HCT116 (cell line): ENCODE measurements around the gene HCN4. TPM values are rescaled to one million over a fixed set of nuclear protein-coding genes. Genes with fewer than 3 reads are reported as not detected.

ENCODE experiments used
- ATAC-seq: fragments of 200-7000 bp; cut with Tn5 transposase; 2 replicates; pipeline ENCODE4 v1.9.1; 2020; ENCODE audit warnings: mild to moderate bottlenecking, moderate library complexity
- BruUV-seq: library from RNA; stranded (reverse); fragments of 400-500 nt; replicated peaks from 2 replicates; lab custom pipeline; 2021; lab: Mats Ljungman, UMichigan
- CTCF ChIA-PET: fragments of 300-600 bp; sonication (Branson Sonifier 250); formaldehyde crosslinking; loops from one replicate; lab custom pipeline; 2021; ENCODE audit warnings: antibody characterized with exemption; lab: Charles Lee
- POLR2A ChIA-PET: fragments of 300-600, 350-600 bp; sonication (Branson Sonifier 250); formaldehyde crosslinking; loops from one replicate; lab custom pipeline; 2021; ENCODE audit warnings: antibody characterized with exemption; lab: Charles Lee
- RAD21 ChIA-PET, 2 experiments: fragments of 300-600 bp; sonication (Branson Sonifier 250); formaldehyde crosslinking; loops; one replicate each; lab custom pipeline; 2023; ENCODE audit warnings: low total read pairs in 2 of 2; ENCODE audit not compliant: uncharacterized antibody in 2 of 2, unreplicated experiment in 2 of 2, low non-redundant PET in 1 of 2; lab: Charles Lee
- DNase-seq: peaks from one replicate; pipeline ENCODE4 v3.0.0-alpha.2; 2010; ENCODE audit warnings: low read depth, low spot score
- H2AFZ ChIP-seq: fragments of 200-600 bp; shearing (Covaris generic), sonication (generic); 2 replicates; pipeline ENCODE4 v1.6.1; 2017; ENCODE audit warnings: low read depth, mixed run types, mixed read lengths, antibody characterized with exemption, low read length; ENCODE audit not compliant: poor library complexity, severe bottlenecking
- H3K27ac ChIP-seq: 2 replicates; pipeline ENCODE4 v1.5.1; 2012; ENCODE audit warnings: low read depth, low read length
- H3K27me3 ChIP-seq: fragments of 200-600 bp; sonication (generic); 2 replicates; pipeline ENCODE4 v1.6.1; 2016; ENCODE audit warnings: mixed run types, low read length, mixed read lengths; ENCODE audit not compliant: insufficient read depth
- H3K36me3 ChIP-seq, 2 experiments: fragments of 200-500 bp in 1 of 2; fragments of 200-600 bp in 1 of 2; sonication (Bioruptor generic) in 1 of 2; sonication (generic) in 1 of 2; 2 replicates each; pipeline versions ENCODE4 v1.5.1 to v1.6.1; 2014 to 2016; ENCODE audit warnings: low read length in 2 of 2, inconsistent platforms in 1 of 2, mixed read lengths in 1 of 2, mixed run types in 1 of 2; ENCODE audit not compliant: insufficient read depth in 2 of 2, control insufficient read depth in 1 of 2
- H3K4me1 ChIP-seq, 2 experiments: fragments of 200-600 bp in 1 of 2; sonication (generic) in 1 of 2; 2 replicates each; pipeline versions ENCODE4 v1.5.1 to v1.6.1; 2012 to 2017; ENCODE audit warnings: low read length in 2 of 2, inconsistent platforms in 1 of 2, mild to moderate bottlenecking in 1 of 2, mixed read lengths in 1 of 2, mixed run types in 1 of 2, moderate library complexity in 1 of 2; ENCODE audit not compliant: insufficient read depth in 2 of 2, control insufficient read depth in 1 of 2
- H3K4me2 ChIP-seq: fragments of 200-600 bp; sonication (generic); 2 replicates; pipeline ENCODE4 v1.6.1; 2017; ENCODE audit warnings: mixed run types, low read length, mixed read lengths
- H3K4me3 ChIP-seq, 2 experiments: fragments of 200-600 bp in 1 of 2; sonication (generic) in 1 of 2; replicated peaks in 1 of 2; 2 replicates each; pipeline ENCODE4 v1.5.1; 2011 to 2016; ENCODE audit warnings: low read length in 2 of 2, control low read depth in 1 of 2, low read depth in 1 of 2, mild to moderate bottlenecking in 1 of 2, mixed read lengths in 1 of 2, mixed run types in 1 of 2
- H3K79me2 ChIP-seq: fragments of 200-600 bp; sonication (generic); 2 replicates; pipeline ENCODE4 v1.6.1; 2017; ENCODE audit warnings: mild to moderate bottlenecking, mixed run types, low read length, moderate library complexity, mixed read lengths; ENCODE audit not compliant: insufficient read depth
- H3K9ac ChIP-seq: fragments of 200-600 bp; sonication (generic); 2 replicates; pipeline ENCODE4 v1.6.1; 2016; ENCODE audit warnings: low read length, mixed read lengths
- H3K9me2 ChIP-seq: fragments of 200-600 bp; sonication (generic), shearing (Covaris generic); 2 replicates; pipeline ENCODE4 v1.6.1; 2017; ENCODE audit warnings: mixed run types, mild to moderate bottlenecking, moderate library complexity; ENCODE audit not compliant: insufficient read depth
- H3K9me3 ChIP-seq, 2 experiments: fragments of 200-500 bp in 1 of 2; fragments of 200-600 bp in 1 of 2; sonication (Bioruptor generic) in 1 of 2; sonication (generic) in 1 of 2; 2 replicates each; pipeline ENCODE4 v1.6.1; 2014 to 2017; ENCODE audit warnings: low read length in 2 of 2, mixed read lengths in 2 of 2, inconsistent platforms in 1 of 2, low read depth in 1 of 2, mild to moderate bottlenecking in 1 of 2, mixed run types in 1 of 2, moderate library complexity in 1 of 2; ENCODE audit not compliant: control insufficient read depth in 1 of 2, insufficient read depth in 1 of 2
- H4K20me1 ChIP-seq: fragments of 200-600 bp; sonication (generic), shearing (Covaris generic); 2 replicates; pipeline ENCODE4 v1.6.1; 2017; ENCODE audit warnings: mixed run types, mild to moderate bottlenecking, moderate library complexity; ENCODE audit not compliant: insufficient read depth
- EZH2phosphoT487 ChIP-seq: fragments of 200-600 bp; IDR thresholded peaks from 2 replicates; pipeline ENCODE4 v1.6.1; 2018; ENCODE audit warnings: antibody characterized with exemption, borderline replicate concordance
- POLR2AphosphoS5 ChIP-seq: IDR thresholded peaks from 2 replicates; pipeline ENCODE4 v1.6.1; 2011; ENCODE audit warnings: mild to moderate bottlenecking, low read depth, low read length, moderate library complexity
- SIN3A ChIP-seq: IDR thresholded peaks from 2 replicates; pipeline ENCODE4 v1.6.1; 2012; ENCODE audit warnings: low read depth
- TCF7L2 ChIP-seq: IDR thresholded peaks from 2 replicates; pipeline ENCODE4 v1.7.0; 2011; ENCODE audit warnings: borderline replicate concordance, inconsistent platforms; ENCODE audit not compliant: insufficient read depth, insufficient read length; ENCODE audit errors: extremely low read depth
- ZFX ChIP-seq: fragments of 450-650 bp; IDR thresholded peaks from 2 replicates; pipeline ENCODE4 v1.6.1; 2017
- intact Hi-C: fragments of 100-400 bp; cut with micrococcal nuclease; formaldehyde crosslinking; loops from 2 replicates; pipeline ENCODE4 v1.10.0; 2022
- total RNA-seq: library from RNA; stranded (reverse); gene quantifications from one replicate; pipeline ENCODE4 v1.2.1, GENCODE V29; 2021; ENCODE audit not compliant: unreplicated experiment
- TF ChIP-seq, protein P1 (sequence below): IDR thresholded peaks from 2 replicates; pipeline ENCODE4 v1.6.1; 2011; ENCODE audit warnings: mild to moderate bottlenecking, low read length, moderate library complexity; ENCODE audit not compliant: insufficient replicate concordance; ENCODE audit errors: extremely low read depth

HCN4 gene
- total RNA-seq, 1 experiment from 2014 or later, result 1.7 TPM

- POLR2A ChIA-PET, result no interaction called here
- Histone ChIP-seq H3K4me3 (no peak overlapping the region), H3K9me3 (no peaks in the 10 kb centered on the region), H3K27ac (no peak overlapping the region), H3K36me3 (no peaks in the 10 kb centered on the region), H3K9ac (no peak overlapping the region), H3K79me2 (no peaks in the 10 kb centered on the region), H4K20me1 (no peaks in the 10 kb centered on the region), H3K4me2 (no peak overlapping the region), H3K27me3 (no peaks in the 10 kb centered on the region), H2AFZ (no peak overlapping the region), H3K4me1 (no peaks in the 10 kb centered on the region), H3K9me2 (no peaks in the 10 kb centered on the region)
- intact Hi-C loops, result no loop called here
- RAD21 ChIA-PET, result interaction anchor here in 1 of 2 experiments (0.7 kb wide), 1 partner anchor 26 kb away, joined by 3 read pairs; no protein-coding TSS in a partner anchor
- no peak for TF ChIP-seq ZFX
- TF ChIP-seq TCF7L2, result no peak
- no peak for TF ChIP-seq EZH2phosphoT487
- TF ChIP-seq SIN3A, result no peak
- no peak for TF ChIP-seq POLR2AphosphoS5
- TF ChIP-seq, protein P1, sequence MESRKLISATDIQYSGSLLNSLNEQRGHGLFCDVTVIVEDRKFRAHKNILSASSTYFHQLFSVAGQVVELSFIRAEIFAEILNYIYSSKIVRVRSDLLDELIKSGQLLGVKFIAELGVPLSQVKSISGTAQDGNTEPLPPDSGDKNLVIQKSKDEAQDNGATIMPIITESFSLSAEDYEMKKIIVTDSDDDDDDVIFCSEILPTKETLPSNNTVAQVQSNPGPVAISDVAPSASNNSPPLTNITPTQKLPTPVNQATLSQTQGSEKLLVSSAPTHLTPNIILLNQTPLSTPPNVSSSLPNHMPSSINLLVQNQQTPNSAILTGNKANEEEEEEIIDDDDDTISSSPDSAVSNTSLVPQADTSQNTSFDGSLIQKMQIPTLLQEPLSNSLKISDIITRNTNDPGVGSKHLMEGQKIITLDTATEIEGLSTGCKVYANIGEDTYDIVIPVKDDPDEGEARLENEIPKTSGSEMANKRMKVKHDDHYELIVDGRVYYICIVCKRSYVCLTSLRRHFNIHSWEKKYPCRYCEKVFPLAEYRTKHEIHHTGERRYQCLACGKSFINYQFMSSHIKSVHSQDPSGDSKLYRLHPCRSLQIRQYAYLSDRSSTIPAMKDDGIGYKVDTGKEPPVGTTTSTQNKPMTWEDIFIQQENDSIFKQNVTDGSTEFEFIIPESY, result no peak
- ATAC-seq, result no peak
- DNase-seq, result no peak
- CTCF ChIA-PET, result no interaction called here
- BruUV-seq, result no TSS peak
Observed at GRCh38 chr15:73331991-73332925, 36.5 kb downstream of the HCN4 start.
